Measurements from ENCODE around the gene NMNAT3. TPM values are rescaled to one million over a fixed set of nuclear protein-coding genes. Genes with fewer than 3 reads are reported as not detected.

NMNAT3 gene
- total RNA-seq, 1 experiment from 2014 or later = 4.6 TPM

GRCh38 chr3:139560411-139560810 lies 117.4 kb downstream of the NMNAT3 start:
- H3K27me3 Mint-ChIP-seq (ENCODE audit: low read depth) = no peaks in the 10 kb centered on the region; the same call in 1 of the 2 replicates
- no peaks in the 10 kb centered on the region for H3K9me3 Mint-ChIP-seq
- H3K36me3 Mint-ChIP-seq = no peaks in the 10 kb centered on the region
- ChIA-PET CTCF (interaction anchor here (1.8 to 3.1 kb wide), 2 partner anchors 133 to 135 kb away, joined by 5 to 17 read pairs; no protein-coding TSS in a partner anchor), POLR2A (no interaction called here)
- DNase-seq (ENCODE audit: low spot score) = no peak
- H3K4me1 Mint-ChIP-seq = peaks cover 19% of the 10 kb centered on the region
- no peak overlapping the region for H3K4me3 Mint-ChIP-seq
- no peak for TF ChIP-seq JUN (CRISPR knock-in tag; IDR thresholded peaks at IDR 0.05)
- TF ChIP-seq ERG (CRISPR knock-in tag; IDR thresholded peaks at IDR 0.05) = no peak
- no peak for ATAC-seq
- H3K27ac Mint-ChIP-seq = no peak overlapping the region

GRCh38 chr3:139559541-139559940 lies 118.2 kb downstream of the NMNAT3 start:
- H3K4me1 Mint-ChIP-seq = peaks cover 21% of the 10 kb centered on the region
- no peaks in the 10 kb centered on the region; the same call in 1 of the 2 replicates for H3K27me3 Mint-ChIP-seq (ENCODE audit: low read depth)
- H3K9me3 Mint-ChIP-seq = no peaks in the 10 kb centered on the region
- CTCF ChIA-PET = interaction anchor here (1.8 to 3.1 kb wide), 2 partner anchors 132 to 134 kb away, joined by 5 to 17 read pairs; no protein-coding TSS in a partner anchor
- H3K27ac Mint-ChIP-seq = no peak overlapping the region
- POLR2A ChIA-PET = no interaction called here
- ATAC-seq (no peak), DNase-seq (ENCODE audit: low spot score) (no peak)
- no peak for TF ChIP-seq CREM (CRISPR knock-in tag; IDR thresholded peaks at IDR 0.05)
- TF ChIP-seq ZNF416 (CRISPR knock-in tag; IDR thresholded peaks at IDR 0.05) = no peak
- no peak for TF ChIP-seq NFATC4 (CRISPR knock-in tag; IDR thresholded peaks at IDR 0.05)
- no peak for TF ChIP-seq GABPB1 (CRISPR knock-in tag; IDR thresholded peaks at IDR 0.05)
- no peak for TF ChIP-seq ZNF671 (CRISPR knock-in tag; IDR thresholded peaks at IDR 0.05)
- no peak for TF ChIP-seq STAT6 (CRISPR knock-in tag; conservative IDR thresholded peaks at IDR 0.05; ENCODE audit: low read depth)
- TF ChIP-seq MAX (CRISPR knock-in tag; IDR thresholded peaks at IDR 0.05) = no peak
- no peak for TF ChIP-seq ZSCAN18 (CRISPR knock-in tag; IDR thresholded peaks at IDR 0.05)
- TF ChIP-seq ZNF138 (CRISPR knock-in tag; conservative IDR thresholded peaks at IDR 0.05) = no peak
- TF ChIP-seq ZNF425 (CRISPR knock-in tag; conservative IDR thresholded peaks at IDR 0.05) = no peak
- TF ChIP-seq PREB (CRISPR knock-in tag; IDR thresholded peaks at IDR 0.05; ENCODE audit: borderline replicate concordance) = no peak
- TF ChIP-seq ZNF232 (CRISPR knock-in tag; IDR thresholded peaks at IDR 0.05) = no peak
- TF ChIP-seq MLX (CRISPR knock-in tag; IDR thresholded peaks at IDR 0.05) = no peak
- no peak for TF ChIP-seq ERG (CRISPR knock-in tag; IDR thresholded peaks at IDR 0.05)
- no peaks in the 10 kb centered on the region for H3K36me3 Mint-ChIP-seq
- H3K4me3 Mint-ChIP-seq = no peak overlapping the region

All from WTC11 (cell line).